Parathyroid adenoma (tissue), 2 donors: ENCODE measurements around the gene BBS12.

ENCODE experiments used
- H2AFZ ChIP-seq: fragments of 300-600 bp; sonication (generic); one replicate; pipeline ENCODE4 v1.7.0; 2017; ENCODE audit warnings: antibody characterized with exemption, mild to moderate bottlenecking
- H3K27ac ChIP-seq: fragments of 300-600 bp; sonication (generic); one replicate; pipeline ENCODE4 v1.7.0; 2017
- H3K27me3 ChIP-seq: fragments of 300-600 bp; sonication (generic); one replicate; pipeline ENCODE4 v1.7.0; 2017; ENCODE audit warnings: low read length; ENCODE audit not compliant: control insufficient read depth, insufficient read depth
- H3K36me3 ChIP-seq: fragments of 300-600 bp; sonication (generic); one replicate; pipeline ENCODE4 v1.7.0; 2017; ENCODE audit warnings: low read length; ENCODE audit not compliant: control insufficient read depth, insufficient read depth
- H3K4me1 ChIP-seq: fragments of 300-600 bp; sonication (generic); one replicate; pipeline ENCODE4 v1.7.0; 2017; ENCODE audit warnings: control low read depth
- H3K4me2 ChIP-seq: fragments of 300-600 bp; sonication (generic); one replicate; pipeline ENCODE4 v1.7.0; 2017; ENCODE audit warnings: low read length
- H3K4me3 ChIP-seq: fragments of 300-600 bp; sonication (generic); one replicate; pipeline ENCODE4 v1.7.0; 2017; ENCODE audit warnings: low read depth, low read length
- H3K79me2 ChIP-seq: fragments of 300-600 bp; sonication (generic); one replicate; pipeline ENCODE4 v1.7.0; 2017; ENCODE audit warnings: control low read depth
- H3K9ac ChIP-seq: fragments of 300-600 bp; sonication (generic); one replicate; pipeline ENCODE4 v1.7.0; 2017; ENCODE audit warnings: mild to moderate bottlenecking
- H3K9me3 ChIP-seq: fragments of 300-600 bp; sonication (generic); one replicate; pipeline ENCODE4 v1.7.0; 2017; ENCODE audit warnings: low read length; ENCODE audit not compliant: control insufficient read depth
- CTCF ChIP-seq: fragments of 300-600 bp; sonication (generic); IDR thresholded peaks from one replicate; pipeline ENCODE4 v1.7.0; 2017; ENCODE audit warnings: antibody characterized with exemption, mild to moderate bottlenecking
- donor health status: primary hyperparathyroidism.

BBS12 gene

DNA sequence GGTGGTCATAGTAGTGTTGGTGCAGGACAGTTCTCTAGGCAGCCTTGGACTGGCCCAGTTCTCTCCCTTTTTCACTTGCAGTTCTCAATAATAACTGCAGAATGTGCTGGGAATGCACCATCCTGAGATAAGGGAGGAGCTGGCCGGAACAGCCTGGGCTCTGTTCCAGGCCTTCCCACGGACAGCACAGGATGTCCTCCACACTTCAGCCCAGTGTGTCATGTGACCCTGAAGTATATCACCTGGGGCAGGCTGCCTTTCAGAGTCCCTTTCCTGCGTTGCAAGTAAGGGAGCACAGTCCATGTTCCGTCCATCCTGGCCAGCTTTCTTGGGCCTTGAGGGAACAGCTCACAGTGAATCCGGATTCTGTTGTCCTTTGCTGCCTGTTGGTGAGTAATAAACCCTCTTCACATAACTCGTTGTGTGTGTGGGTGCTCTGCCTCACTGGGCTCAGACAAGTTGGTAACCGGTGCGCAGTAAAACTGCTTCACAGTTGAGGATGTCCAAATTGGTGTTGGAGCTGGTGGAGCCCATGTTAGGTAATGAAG, 32.3 kb upstream of the BBS12 start:
- Histone ChIP-seq H3K79me2 (no peaks in the 10 kb centered on the region), H3K27ac (peak overlapping the region; percentile 58), H3K36me3 (no peaks in the 10 kb centered on the region), H2AFZ (peak overlapping the region; percentile 81), H3K4me2 (peak overlapping the region; percentile 56), H3K9ac (no peak overlapping the region), H3K4me3 (peak overlapping the region; percentile 36), H3K27me3 (no peaks in the 10 kb centered on the region), H3K4me1 (peaks cover 2% of the 10 kb centered on the region), H3K9me3 (no peaks in the 10 kb centered on the region)
- TF ChIP-seq CTCF: peak; percentile 9

- Histone ChIP-seq H3K27ac (no peak overlapping the region), H3K27me3 (no peaks in the 10 kb centered on the region), H3K9me3 (no peaks in the 10 kb centered on the region), H3K4me1 (peaks cover 2% of the 10 kb centered on the region), H3K4me3 (no peak overlapping the region), H3K36me3 (no peaks in the 10 kb centered on the region), H3K9ac (no peak overlapping the region), H3K4me2 (peak overlapping the region; percentile 56), H2AFZ (peak overlapping the region; percentile 81), H3K79me2 (no peaks in the 10 kb centered on the region)
- no peak for TF ChIP-seq CTCF
Observed at GRCh38 chr4:122701061-122701460, 31.4 kb upstream of the BBS12 start.

DNA sequence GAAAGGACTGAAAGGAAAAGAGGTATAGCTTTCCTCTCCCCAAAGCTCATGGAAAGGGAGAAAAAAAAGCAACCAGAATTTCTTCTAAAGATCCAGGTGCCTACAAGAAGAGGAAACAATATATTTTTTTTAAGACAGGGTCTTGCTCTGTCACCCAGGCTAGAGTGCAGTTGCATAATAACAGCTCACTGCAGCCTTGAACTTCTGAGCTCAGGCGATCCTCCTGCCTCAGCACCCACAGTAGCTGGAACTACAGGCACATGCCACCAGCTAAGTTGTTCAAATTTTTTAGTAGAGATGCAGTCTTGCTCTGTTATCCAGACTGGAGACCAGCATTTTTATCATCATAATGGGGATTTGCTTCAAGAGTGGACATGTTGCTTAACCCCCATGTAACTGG, 30.5 kb upstream of the BBS12 start:
- no peak overlapping the region for H3K4me3 ChIP-seq
- H3K27me3 ChIP-seq: no peaks in the 10 kb centered on the region
- H3K79me2 ChIP-seq: no peaks in the 10 kb centered on the region
- no peaks in the 10 kb centered on the region for H3K36me3 ChIP-seq
- no peak overlapping the region for H3K4me2 ChIP-seq
- no peak overlapping the region for H3K27ac ChIP-seq
- peaks cover 2% of the 10 kb centered on the region for H3K4me1 ChIP-seq
- no peaks in the 10 kb centered on the region for H3K9me3 ChIP-seq
- H2AFZ ChIP-seq: no peak overlapping the region
- no peak overlapping the region for H3K9ac ChIP-seq
- no peak for TF ChIP-seq CTCF

- H3K4me3 ChIP-seq: no peak overlapping the region
- H3K9ac ChIP-seq: no peak overlapping the region
Observed at GRCh38 chr4:122702939-122703338, 29.6 kb upstream of the BBS12 start.

More at GRCh38 chr4:122702939-122703338, 29.6 kb upstream of the BBS12 start:
- Histone ChIP-seq H3K36me3 (no peaks in the 10 kb centered on the region), H2AFZ (no peak overlapping the region), H3K27me3 (no peaks in the 10 kb centered on the region), H3K27ac (no peak overlapping the region), H3K9me3 (no peaks in the 10 kb centered on the region), H3K79me2 (no peaks in the 10 kb centered on the region), H3K4me1 (peaks cover 2% of the 10 kb centered on the region), H3K4me2 (no peak overlapping the region)
- TF ChIP-seq CTCF: no peak
